OCI-LY7 (cell line): Measurements from ENCODE around the gene BEND4. TPM values are rescaled to one million over a fixed set of nuclear protein-coding genes. Genes with fewer than 3 reads are reported as not detected.
"Not testable (repeated sequence)": the region's sequence is repeated elsewhere in the genome, so short reads cannot be mapped to it uniquely, and the experiment has no call there.

ENCODE experiments used
- BruUV-seq: library from RNA; stranded (reverse); fragments of 400-500 nt; replicated peaks from 2 replicates; lab custom pipeline; 2021; lab: Mats Ljungman, UMichigan
- CTCF ChIA-PET: fragments of 300-600 bp; sonication (Branson Sonifier 250); formaldehyde crosslinking; loops from one replicate; lab custom pipeline; 2022; ENCODE audit warnings: antibody characterized with exemption; ENCODE audit not compliant: unreplicated experiment; lab: Charles Lee
- POLR2A ChIA-PET: fragments of 300-600 bp; sonication (Branson Sonifier 250); formaldehyde crosslinking; loops from one replicate; lab custom pipeline; 2022; ENCODE audit warnings: antibody characterized with exemption; lab: Charles Lee
- DNase-seq: peaks from one replicate; pipeline ENCODE4 v3.0.0-alpha.2; 2015; ENCODE audit warnings: low spot score
- H2AFZ ChIP-seq: fragments of 200-600 bp; sonication (generic), shearing (Covaris generic); 2 replicates; pipeline ENCODE4 v1.6.1; 2014; ENCODE audit warnings: mild to moderate bottlenecking, antibody characterized with exemption, low read length, moderate library complexity
- H3K27ac ChIP-seq: fragments of 200-600 bp; sonication (generic); 2 replicates; pipeline ENCODE4 v1.5.1; 2014; ENCODE audit warnings: mixed run types, low read depth, mild to moderate bottlenecking, moderate library complexity, low read length, inconsistent platforms; ENCODE audit not compliant: poor library complexity, severe bottlenecking
- H3K36me3 ChIP-seq: fragments of 200-600 bp; sonication (generic); 2 replicates; pipeline ENCODE4 v1.6.1; 2014; ENCODE audit warnings: mild to moderate bottlenecking, antibody characterized with exemption, low read length, moderate library complexity, mixed read lengths; ENCODE audit not compliant: insufficient read depth
- H3K4me1 ChIP-seq: fragments of 200-600 bp; sonication (generic); 2 replicates; pipeline ENCODE4 v1.5.1; 2014; ENCODE audit warnings: mild to moderate bottlenecking, low read length; ENCODE audit not compliant: insufficient read depth, poor library complexity, severe bottlenecking
- H3K4me2 ChIP-seq: fragments of 200-600 bp; sonication (generic); 2 replicates; pipeline ENCODE4 v1.6.1; 2014; ENCODE audit warnings: mild to moderate bottlenecking, low read length
- H3K4me3 ChIP-seq: fragments of 200-600 bp; sonication (generic); 2 replicates; pipeline ENCODE4 v1.5.1; 2014; ENCODE audit warnings: mild to moderate bottlenecking, low read depth, low read length; ENCODE audit not compliant: poor library complexity, severe bottlenecking
- H3K79me2 ChIP-seq: fragments of 200-600 bp; sonication (generic); 2 replicates; pipeline ENCODE4 v1.6.1; 2016; ENCODE audit warnings: low read depth, mild to moderate bottlenecking, low read length, moderate library complexity, mixed read lengths; ENCODE audit not compliant: insufficient read depth
- H3K9me2 ChIP-seq: fragments of 200-600 bp; sonication (generic); 2 replicates; pipeline ENCODE4 v1.6.1; 2016; ENCODE audit warnings: mild to moderate bottlenecking, low read length, mixed read lengths; ENCODE audit not compliant: insufficient read depth
- H3K9me3 ChIP-seq: fragments of 200-600 bp; sonication (generic); 2 replicates; pipeline ENCODE4 v1.6.1; 2014; ENCODE audit warnings: mild to moderate bottlenecking, mixed run types, low read length, mixed read lengths
- H4K20me1 ChIP-seq: fragments of 200-600 bp; sonication (generic); 2 replicates; pipeline ENCODE4 v1.6.1; 2014; ENCODE audit warnings: mild to moderate bottlenecking, antibody characterized with exemption, low read length, moderate library complexity, mixed read lengths; ENCODE audit not compliant: insufficient read depth
- EZH2phosphoT487 ChIP-seq: fragments of 200-600 bp; sonication (generic); IDR thresholded peaks from 2 replicates; pipeline ENCODE4 v1.6.1; 2018; ENCODE audit warnings: low read depth, borderline replicate concordance, mild to moderate bottlenecking, mixed run types, antibody characterized with exemption, low read length, moderate library complexity, mixed read lengths
- intact Hi-C: fragments of 100-400 bp; cut with micrococcal nuclease; formaldehyde crosslinking; loops from one replicate; pipeline ENCODE4 v1.10.0; 2022; ENCODE audit not compliant: unreplicated experiment
- total RNA-seq, 2 experiments: library from RNA; depleted of rRNA in 1 of 2; stranded (reverse); fragments of >200 nt in 1 of 2; shearing (Covaris generic) in 1 of 2; gene quantifications; 2 replicates each; pipeline ENCODE4 v1.2.3, GENCODE V29; 2014 to 2022
- TF ChIP-seq, protein P1 (sequence below): fragments of 200-600 bp; sonication (generic); conservative IDR thresholded peaks from 2 replicates; pipeline ENCODE4 v1.5.1; 2014; ENCODE audit warnings: mild to moderate bottlenecking, antibody characterized with exemption, low read length, moderate library complexity, mixed read lengths

BEND4 gene
- total RNA-seq, 2 experiments from 2014 or later = 21.3 to 33.4 TPM

DNA sequence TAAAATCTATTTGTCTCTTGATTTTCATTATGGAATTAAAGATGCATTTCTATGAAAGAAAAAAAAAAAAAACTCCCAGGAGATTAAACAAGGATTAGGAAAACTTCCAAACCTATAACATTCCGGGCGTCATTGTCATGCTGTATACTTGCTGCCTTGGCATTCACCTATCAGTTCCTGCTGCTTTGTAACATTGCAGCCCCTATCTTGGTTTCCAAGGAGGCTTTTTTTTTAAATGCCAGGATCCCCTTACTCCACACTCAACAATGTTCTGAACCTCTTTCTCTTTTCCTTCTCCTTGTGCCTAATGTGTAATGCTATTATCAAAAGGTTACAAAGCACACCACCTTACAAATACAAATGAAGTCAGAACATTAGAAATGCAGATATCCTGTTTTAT, 20.5 kb upstream of the BEND4 start:
- Histone ChIP-seq H3K9me3 (no peaks in the 10 kb centered on the region), H3K4me3 (no peak overlapping the region), H3K9me2 (no peaks in the 10 kb centered on the region), H2AFZ (no peak overlapping the region), H3K4me2 (no peak overlapping the region), H4K20me1 (no peaks in the 10 kb centered on the region), H3K4me1 (no peaks in the 10 kb centered on the region), H3K79me2 (no peaks in the 10 kb centered on the region), H3K36me3 (no peaks in the 10 kb centered on the region), H3K27ac (no peak overlapping the region)
- intact Hi-C loops = no loop called here
- DNase-seq = no peak
- no TSS peak for BruUV-seq
- ChIA-PET POLR2A (no interaction called here), CTCF (no interaction called here)
- TF ChIP-seq, protein P1, sequence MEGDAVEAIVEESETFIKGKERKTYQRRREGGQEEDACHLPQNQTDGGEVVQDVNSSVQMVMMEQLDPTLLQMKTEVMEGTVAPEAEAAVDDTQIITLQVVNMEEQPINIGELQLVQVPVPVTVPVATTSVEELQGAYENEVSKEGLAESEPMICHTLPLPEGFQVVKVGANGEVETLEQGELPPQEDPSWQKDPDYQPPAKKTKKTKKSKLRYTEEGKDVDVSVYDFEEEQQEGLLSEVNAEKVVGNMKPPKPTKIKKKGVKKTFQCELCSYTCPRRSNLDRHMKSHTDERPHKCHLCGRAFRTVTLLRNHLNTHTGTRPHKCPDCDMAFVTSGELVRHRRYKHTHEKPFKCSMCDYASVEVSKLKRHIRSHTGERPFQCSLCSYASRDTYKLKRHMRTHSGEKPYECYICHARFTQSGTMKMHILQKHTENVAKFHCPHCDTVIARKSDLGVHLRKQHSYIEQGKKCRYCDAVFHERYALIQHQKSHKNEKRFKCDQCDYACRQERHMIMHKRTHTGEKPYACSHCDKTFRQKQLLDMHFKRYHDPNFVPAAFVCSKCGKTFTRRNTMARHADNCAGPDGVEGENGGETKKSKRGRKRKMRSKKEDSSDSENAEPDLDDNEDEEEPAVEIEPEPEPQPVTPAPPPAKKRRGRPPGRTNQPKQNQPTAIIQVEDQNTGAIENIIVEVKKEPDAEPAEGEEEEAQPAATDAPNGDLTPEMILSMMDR = no peak
- TF ChIP-seq EZH2phosphoT487 = no peak

DNA sequence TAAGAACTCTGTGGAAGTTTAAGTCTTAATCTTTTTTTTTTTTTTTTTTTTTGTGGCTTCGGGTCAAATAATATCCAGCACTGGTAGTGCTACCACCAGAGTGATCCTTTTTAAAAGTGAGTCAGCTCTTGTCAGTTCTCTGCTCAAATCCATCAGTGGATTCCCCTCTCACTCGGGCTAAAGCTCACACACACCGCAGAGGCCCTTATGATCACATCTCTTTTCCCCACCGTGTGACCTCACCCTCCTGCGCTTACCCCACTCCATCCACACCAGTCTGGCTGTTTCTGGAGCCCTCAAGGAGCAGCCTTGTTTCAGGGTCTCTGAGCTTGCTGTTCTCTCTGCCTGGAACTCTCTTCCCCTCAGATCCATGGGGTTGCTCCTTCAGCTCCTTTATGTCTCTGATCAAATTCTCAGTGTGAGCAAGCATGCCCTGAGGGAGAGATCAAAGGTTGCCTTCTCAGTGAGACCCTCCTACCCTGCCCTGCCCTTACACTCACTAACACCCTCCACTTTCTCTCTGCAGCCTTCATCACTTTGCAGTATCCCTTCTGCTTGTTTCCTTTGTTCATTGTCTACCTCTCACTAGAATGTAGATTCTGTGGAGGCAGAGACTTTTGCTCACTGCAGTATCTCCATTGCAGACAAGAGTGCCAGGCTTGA, 19.8 kb upstream of the BEND4 start:
- Histone ChIP-seq H3K9me2 (no peaks in the 10 kb centered on the region), H3K4me1 (no peaks in the 10 kb centered on the region), H4K20me1 (no peaks in the 10 kb centered on the region), H3K27ac (no peak overlapping the region), H3K79me2 (no peaks in the 10 kb centered on the region), H3K4me3 (no peak overlapping the region), H3K9me3 (no peaks in the 10 kb centered on the region), H3K36me3 (no peaks in the 10 kb centered on the region), H2AFZ (no peak overlapping the region), H3K4me2 (no peak overlapping the region)
- POLR2A ChIA-PET = interaction anchor here (0.6 to 0.7 kb wide), 3 partner anchors 13 to 124 kb away, joined by 3 to 4 read pairs (median 3); no protein-coding TSS in a partner anchor
- intact Hi-C loops = no loop called here
- DNase-seq = no peak
- BruUV-seq = no TSS peak
- CTCF ChIA-PET = no interaction called here
- TF ChIP-seq, protein P1 = no peak
- TF ChIP-seq EZH2phosphoT487 = no peak

DNA sequence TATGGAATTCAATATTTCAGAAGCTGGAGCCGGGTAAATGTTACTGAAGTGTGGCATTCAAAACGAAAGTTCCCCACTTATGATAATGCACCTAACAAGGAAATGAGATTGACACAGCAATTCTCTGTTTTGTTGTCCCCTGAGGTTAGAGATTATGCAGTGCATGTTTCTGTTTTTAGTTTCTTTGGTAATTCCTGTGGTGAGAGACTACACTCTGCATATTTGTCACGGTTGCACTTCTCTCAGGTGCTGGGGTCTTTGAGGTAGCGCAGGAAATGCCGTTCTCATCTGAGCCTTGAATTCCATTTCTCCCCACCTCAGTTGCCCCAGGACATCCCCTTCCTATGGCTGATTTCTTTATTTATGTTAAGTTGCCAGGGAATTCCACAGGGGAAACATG, 15.3 kb upstream of the BEND4 start:
- no TSS peak for BruUV-seq
- POLR2A ChIA-PET = interaction anchor here (0.6 to 1.0 kb wide), 3 partner anchors 97 to 1368 kb away, joined by 3 read pairs; no protein-coding TSS in a partner anchor
- no peak overlapping the region for H3K4me2 ChIP-seq
- no peak for DNase-seq
- no peaks in the 10 kb centered on the region for H3K4me1 ChIP-seq
- H3K9me2 ChIP-seq = no peaks in the 10 kb centered on the region
- H3K79me2 ChIP-seq = no peaks in the 10 kb centered on the region
- H3K4me3 ChIP-seq = no peak overlapping the region
- no peak overlapping the region for H2AFZ ChIP-seq
- peaks cover 10% of the 10 kb centered on the region for H3K9me3 ChIP-seq
- CTCF ChIA-PET = no interaction called here
- no peaks in the 10 kb centered on the region for H3K36me3 ChIP-seq
- intact Hi-C loops = no loop called here
- H4K20me1 ChIP-seq = no peaks in the 10 kb centered on the region
- TF ChIP-seq, protein P1 = no peak
- TF ChIP-seq EZH2phosphoT487 = no peak
- no peak overlapping the region for H3K27ac ChIP-seq

DNA sequence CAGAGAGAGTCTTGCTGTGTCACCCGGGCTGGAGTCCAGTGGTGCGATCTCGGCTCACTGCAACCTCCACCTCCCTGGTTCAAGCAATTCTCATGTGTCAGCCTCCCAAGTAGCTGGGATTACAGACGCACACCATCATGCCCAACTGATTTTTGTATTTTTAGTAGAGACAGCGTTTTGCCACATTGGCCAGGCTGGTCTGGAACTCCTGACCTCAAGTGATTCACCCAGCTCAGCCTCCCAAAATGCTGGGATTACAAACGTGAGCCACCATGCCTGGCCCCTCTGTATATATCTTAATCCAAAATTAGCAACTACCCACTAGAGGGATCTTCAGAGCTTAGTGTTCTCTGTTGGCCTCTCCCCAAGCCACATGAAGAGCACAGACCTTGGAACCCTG, 13.7 kb upstream of the BEND4 start:
- H2AFZ ChIP-seq, DNase-seq, CTCF ChIA-PET, H3K79me2 ChIP-seq, H3K9me2 ChIP-seq, BruUV-seq, intact Hi-C loops, H3K27ac ChIP-seq, H3K4me3 ChIP-seq, H3K4me1 ChIP-seq, H3K36me3 ChIP-seq, H4K20me1 ChIP-seq, H3K4me2 ChIP-seq: not testable (repeated sequence)
- H3K9me3 ChIP-seq = peaks cover 10% of the 10 kb centered on the region
- POLR2A ChIA-PET = interaction anchor here (0.6 to 0.9 kb wide), 2 partner anchors 11 to 288 kb away, joined by 3 to 4 read pairs; no protein-coding TSS in a partner anchor
